Spinal cord (tissue), 10 donors: ENCODE results near the gene MAGI1. TPM values are rescaled to one million over a fixed set of nuclear protein-coding genes. Genes with fewer than 3 reads are reported as not detected.
"Not testable (repeated sequence)": the region's sequence is repeated elsewhere in the genome, so short reads cannot be mapped to it uniquely, and the experiment has no call there.

ENCODE experiments used
- DNase-seq, 6 donors: peaks; one replicate each; pipeline versions ENCODE4 v3.0.0 to v3.0.0-alpha.2; 2013 to 2015; ENCODE audit warnings: low spot score in 6 of 6, low read depth in 4 of 6
- H3K27ac ChIP-seq: one replicate; pipeline ENCODE4 v1.5.1; 2013; ENCODE audit warnings: low read depth, low read length, control low read depth
- H3K27me3 ChIP-seq: one replicate; pipeline ENCODE4 v1.6.1; 2013; ENCODE audit warnings: low read length; ENCODE audit not compliant: control insufficient read depth, insufficient read depth
- H3K36me3 ChIP-seq: one replicate; pipeline ENCODE4 v1.6.1; 2013; ENCODE audit warnings: low read length; ENCODE audit not compliant: control insufficient read depth, insufficient read depth
- H3K4me1 ChIP-seq: one replicate; pipeline ENCODE4 v1.6.1; 2013; ENCODE audit warnings: low read length; ENCODE audit not compliant: control insufficient read depth, insufficient read depth
- H3K4me3 ChIP-seq: one replicate; pipeline ENCODE4 v1.5.1; 2013; ENCODE audit warnings: low read depth, low read length, control low read depth
- H3K9me3 ChIP-seq: one replicate; pipeline ENCODE4 v1.6.1; 2013; ENCODE audit warnings: low read length; ENCODE audit not compliant: control insufficient read depth, insufficient read depth
- WGBS: methylation state at CpG from one replicate; pipeline ENCODE4 v1.1.5; 2013; ENCODE audit warnings: missing lambda C conversion rate; ENCODE audit not compliant: insufficient coverage; 5-methylcytosine and 5-hydroxymethylcytosine counted together
- polyA plus RNA-seq, 2 donors: library from polyadenylated mRNA; unstranded; fragments of 120-200 nt; gene quantifications; one replicate each; pipeline ENCODE4 v1.2.1, GENCODE V29; 2013; ENCODE audit not compliant: insufficient read length in 2 of 2
- total RNA-seq, 2 donors: library from RNA; depleted of rRNA in 1 of 2; stranded (reverse); fragments of 120-200 nt in 1 of 2; fragments of >200 nt in 1 of 2; gene quantifications; one replicate each; pipeline versions ENCODE4 v1.2.3 to v1.2.4, GENCODE V29; 2013 to 2014
- donor health status: healthy.

Gene MAGI1
- total and polyA plus RNA-seq, 4 donors, result 41.5 to 86.3 (median 62.7) TPM

DNA sequence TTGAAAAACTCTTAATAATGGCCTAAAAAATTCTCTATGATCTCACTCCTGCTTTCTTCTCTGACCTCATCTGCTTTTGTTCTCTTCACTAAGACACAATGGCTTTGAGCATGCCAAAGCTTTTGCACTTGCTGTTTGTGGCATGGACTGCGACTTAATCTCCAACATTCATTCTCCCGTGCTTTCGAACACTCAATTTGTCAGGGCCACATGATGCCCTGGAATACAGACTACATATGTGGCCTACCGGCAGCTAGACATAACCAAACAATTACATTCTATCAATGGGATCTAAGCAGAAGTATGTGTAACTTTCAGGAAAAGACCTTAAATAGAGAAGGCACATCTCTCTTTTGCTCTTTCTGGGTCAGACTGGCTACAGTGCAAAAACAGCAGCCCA is 506.5 kb downstream of the MAGI1 start:
- H3K27ac ChIP-seq, result no peak overlapping the region
- no peaks in the 10 kb centered on the region for H3K27me3 ChIP-seq
- H3K9me3 ChIP-seq, result no peaks in the 10 kb centered on the region
- DNase-seq, result no peak
- no peak overlapping the region for H3K4me3 ChIP-seq
- H3K36me3 ChIP-seq, result no peaks in the 10 kb centered on the region
- H3K4me1 ChIP-seq, result no peaks in the 10 kb centered on the region
- WGBS, result 67% methylated on average over 3 of the region's 4 CpGs

GRCh38 chr3:65531499-65531898 is 507.2 kb downstream of the MAGI1 start:
- no peak for DNase-seq
- Histone ChIP-seq H3K9me3 (no peaks in the 10 kb centered on the region), H3K36me3 (no peaks in the 10 kb centered on the region), H3K4me3 (no peak overlapping the region), H3K27ac (no peak overlapping the region), H3K4me1 (no peaks in the 10 kb centered on the region), H3K27me3 (no peaks in the 10 kb centered on the region)
- WGBS, result 63% methylated on average over 1 of the region's 1 CpG

- no peaks in the 10 kb centered on the region for H3K36me3 ChIP-seq
- no peak overlapping the region for H3K27ac ChIP-seq
- H3K9me3 ChIP-seq, result no peaks in the 10 kb centered on the region
- H3K4me3 ChIP-seq, result no peak overlapping the region
- 100% methylated on average over 1 of the region's 3 CpGs for WGBS
- DNase-seq, result no peak
- no peaks in the 10 kb centered on the region for H3K27me3 ChIP-seq
- H3K4me1 ChIP-seq, result no peaks in the 10 kb centered on the region
These were observed 512.1 kb downstream of the MAGI1 start for GRCh38 chr3:65526656-65527055.

DNA sequence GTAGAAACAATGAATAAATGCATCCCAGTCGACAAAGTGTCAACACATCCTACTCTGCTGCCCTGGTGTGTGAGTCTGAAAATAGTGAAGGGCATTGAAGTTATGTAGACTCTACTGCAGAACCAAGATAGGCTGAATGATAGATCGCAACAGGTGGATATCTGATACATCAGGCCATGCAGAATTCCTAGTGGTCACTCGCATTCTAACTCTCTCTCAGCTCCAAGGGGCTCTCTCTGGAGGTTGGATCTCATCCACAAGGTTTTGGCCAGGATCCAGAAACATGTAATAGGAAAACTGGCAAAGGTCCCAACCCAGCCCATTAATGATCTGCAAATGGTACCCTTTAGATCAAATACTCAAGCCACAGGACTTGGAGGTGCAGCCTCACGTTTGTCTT is 514.1 kb downstream of the MAGI1 start:
- Histone ChIP-seq H3K36me3 (no peaks in the 10 kb centered on the region), H3K27me3 (no peaks in the 10 kb centered on the region), H3K9me3 (no peaks in the 10 kb centered on the region), H3K27ac (no peak overlapping the region), H3K4me1 (no peaks in the 10 kb centered on the region), H3K4me3 (no peak overlapping the region)
- 71% methylated on average over 3 of the region's 4 CpGs for WGBS
- peak in 2 of 6 donors; percentile 34 to 62 for DNase-seq

DNA sequence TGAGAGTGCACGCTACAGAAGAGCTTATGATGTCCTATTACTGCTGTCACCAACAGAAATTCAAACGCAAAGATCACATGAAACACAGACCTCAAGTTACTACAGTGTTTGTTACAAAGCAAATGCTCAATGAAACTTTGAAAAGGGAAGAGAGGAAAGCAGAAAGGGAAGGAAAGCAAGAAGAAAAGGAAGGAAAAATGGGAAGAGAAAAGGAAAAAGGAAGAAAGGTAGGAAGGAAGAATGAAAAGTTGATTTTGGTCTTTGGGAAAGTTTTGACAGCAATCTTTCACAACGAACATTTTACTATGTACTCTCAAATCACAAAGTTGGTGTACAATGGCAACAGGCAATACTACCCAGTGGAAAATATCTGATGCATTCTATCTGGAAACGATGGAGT is 514.8 kb downstream of the MAGI1 start:
- H3K9me3 ChIP-seq, result no peaks in the 10 kb centered on the region
- H3K4me3 ChIP-seq, result no peak overlapping the region
- WGBS, result 100% methylated on average over 1 of the region's 4 CpGs
- no peaks in the 10 kb centered on the region for H3K4me1 ChIP-seq
- DNase-seq, result no peak
- H3K36me3 ChIP-seq, result no peaks in the 10 kb centered on the region
- H3K27ac ChIP-seq, result no peak overlapping the region
- no peaks in the 10 kb centered on the region for H3K27me3 ChIP-seq

DNA sequence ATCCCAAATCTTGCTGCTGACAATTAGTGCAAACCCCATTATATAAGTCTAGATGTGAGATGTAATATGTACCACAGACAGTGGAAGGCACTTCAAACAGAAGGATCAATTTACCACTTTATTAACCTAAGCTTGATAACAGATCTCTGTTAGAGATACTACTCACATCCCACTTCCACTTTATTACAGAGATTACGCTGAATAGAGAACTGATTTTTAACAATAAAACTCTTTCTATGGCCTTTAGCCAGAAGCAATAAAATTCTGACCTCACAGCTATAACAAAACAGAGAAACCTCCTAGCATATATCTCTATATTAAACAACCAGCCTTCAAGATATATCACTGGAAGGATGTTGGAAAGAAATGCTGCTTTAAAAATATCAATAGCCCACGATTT is 517.7 kb downstream of the MAGI1 start:
- Histone ChIP-seq H3K4me1 (no peaks in the 10 kb centered on the region), H3K36me3 (no peaks in the 10 kb centered on the region), H3K27ac (no peak overlapping the region), H3K9me3 (no peaks in the 10 kb centered on the region), H3K27me3 (no peaks in the 10 kb centered on the region), H3K4me3 (no peak overlapping the region)
- WGBS, result 80% methylated on average over 1 of the region's 2 CpGs
- DNase-seq, result no peak

- Histone ChIP-seq H3K27me3 (no peaks in the 10 kb centered on the region), H3K4me3 (no peak overlapping the region), H3K4me1 (no peaks in the 10 kb centered on the region), H3K9me3 (no peaks in the 10 kb centered on the region), H3K27ac (no peak overlapping the region), H3K36me3 (no peaks in the 10 kb centered on the region)
- 98% methylated on average over 5 of the region's 5 CpGs for WGBS
- DNase-seq, result no peak
These were observed 521.7 kb downstream of the MAGI1 start for GRCh38 chr3:65516998-65517397.

- H3K4me1 ChIP-seq, H3K36me3 ChIP-seq, H3K4me3 ChIP-seq, H3K27me3 ChIP-seq, H3K9me3 ChIP-seq, H3K27ac ChIP-seq, DNase-seq: not testable (repeated sequence)
- WGBS, result no CpG with 5 or more reads among the region's 1 CpG
These were observed 524.4 kb downstream of the MAGI1 start for GRCh38 chr3:65514317-65514716.

GRCh38 chr3:65509423-65509794 is 529.3 kb downstream of the MAGI1 start:
- H3K4me1 ChIP-seq, H3K9me3 ChIP-seq, H3K36me3 ChIP-seq, H3K27ac ChIP-seq, H3K4me3 ChIP-seq, H3K27me3 ChIP-seq, DNase-seq: not testable (repeated sequence)
- 78% methylated on average over 12 of the region's 24 CpGs for WGBS

- no peaks in the 10 kb centered on the region for H3K9me3 ChIP-seq
- no peak overlapping the region for H3K27ac ChIP-seq
- H3K4me1 ChIP-seq, result no peaks in the 10 kb centered on the region
- DNase-seq, result peak in 1 of 6 donors; percentile 51
- no peaks in the 10 kb centered on the region for H3K36me3 ChIP-seq
- no peaks in the 10 kb centered on the region for H3K27me3 ChIP-seq
- WGBS, result no CpG with 5 or more reads among the region's 9 CpGs
- no peak overlapping the region for H3K4me3 ChIP-seq
These were observed 529.8 kb downstream of the MAGI1 start for GRCh38 chr3:65508750-65509422.
